Right cardiac atrium (tissue), 5 donors: ENCODE results near the gene CCDC91. TPM values are rescaled to one million over a fixed set of nuclear protein-coding genes. Genes with fewer than 3 reads are reported as not detected.

ENCODE experiments used
- ATAC-seq, 2 donors: fragments of 200-7000 bp; cut with Tn5 transposase; one replicate each; pipeline versions ENCODE4 v1.8.0 to v1.9.1; 2020; ENCODE audit warnings: moderate library complexity in 2 of 2, mild to moderate bottlenecking in 1 of 2
- DNase-seq, 3 donors: peaks; one replicate each; pipeline ENCODE4 v3.0.0-alpha.2; 2020
- H3K27ac ChIP-seq: one replicate; pipeline ENCODE4 v1.5.1; 2013; ENCODE audit warnings: mild to moderate bottlenecking, low read length, control low read depth, moderate library complexity
- H3K27me3 ChIP-seq: one replicate; pipeline ENCODE4 v1.6.1; 2013; ENCODE audit not compliant: control insufficient read depth, insufficient read depth
- H3K4me1 ChIP-seq: one replicate; pipeline ENCODE4 v1.6.1; 2013; ENCODE audit warnings: low read length; ENCODE audit not compliant: control insufficient read depth, insufficient read depth
- H3K4me3 ChIP-seq: one replicate; pipeline ENCODE4 v1.5.1; 2013; ENCODE audit warnings: low read length, control low read depth
- H3K9me3 ChIP-seq: one replicate; pipeline ENCODE4 v1.6.1; 2013; ENCODE audit warnings: low read length; ENCODE audit not compliant: control insufficient read depth
- WGBS: extraction: QIAGEN DNeasy Blood & Tissue Kit; methylation state at CpG from one replicate; pipeline ENCODE4 v1.1.7; 2013; 5-methylcytosine and 5-hydroxymethylcytosine counted together
- intact Hi-C, 4 donors: fragments of 100-400 bp; cut with DNase I; formaldehyde crosslinking; loops; one replicate each; pipeline versions ENCODE4 v1.11.0 to v1.14.0; 2022 to 2023
- polyA plus RNA-seq: library from polyadenylated mRNA; stranded (reverse); fragments of 200-250 nt; gene quantifications from one replicate; pipeline ENCODE4 v1.2.3, GENCODE V29; 2013
- total RNA-seq, 4 donors: library from RNA; stranded (reverse); fragmentation: NEBNext Ultra II Directional; extraction: Animal tissue kit (Norgen Biotek cat#: 25700); gene quantifications; one replicate each; pipeline ENCODE4 v1.2.1, GENCODE V29; 2021
- donor health status: healthy with polysubstance abuse.
- donor health status: DM: no; HTN: yes; CAD: no.
- donor health status: DM: no; HTN: no; CAD: no.
- donor health status: DM: no; HTN: yes; CAD: no; lungs with severe emphysema.
- donor health status: DM: yes; HTN: yes; CAD: no.

Gene CCDC91
- total and polyA plus RNA-seq, 5 donors = 26.8 to 50.3 (median 45.4) TPM

GRCh38 chr12:28425526-28425925 is 235.3 kb downstream of the CCDC91 start:
- no peaks in the 10 kb centered on the region for H3K4me1 ChIP-seq
- no peak overlapping the region for H3K27ac ChIP-seq
- H3K27me3 ChIP-seq = no peaks in the 10 kb centered on the region
- no peak overlapping the region for H3K4me3 ChIP-seq
- H3K9me3 ChIP-seq = no peaks in the 10 kb centered on the region
- ATAC-seq (no peak), DNase-seq (no peak)
- intact Hi-C loops = no loop called here

GRCh38 chr12:28427046-28427445 is 236.8 kb downstream of the CCDC91 start:
- H3K4me1 ChIP-seq = no peaks in the 10 kb centered on the region
- no peaks in the 10 kb centered on the region for H3K27me3 ChIP-seq
- H3K9me3 ChIP-seq = no peaks in the 10 kb centered on the region
- no peak for DNase-seq
- intact Hi-C loops = no loop called here
- ATAC-seq = no peak
- H3K27ac ChIP-seq = no peak overlapping the region
- 88% methylated on average over 3 of the region's 3 CpGs for WGBS
- no peak overlapping the region for H3K4me3 ChIP-seq

- intact Hi-C loops = no loop called here
- 93% methylated on average over 3 of the region's 3 CpGs for WGBS
- ATAC-seq (no peak), DNase-seq (no peak)
- Histone ChIP-seq H3K27ac (no peak overlapping the region), H3K9me3 (no peaks in the 10 kb centered on the region), H3K4me3 (no peak overlapping the region), H3K27me3 (no peaks in the 10 kb centered on the region), H3K4me1 (no peaks in the 10 kb centered on the region)
These were observed 249.9 kb downstream of the CCDC91 start for GRCh38 chr12:28440081-28440608.

GRCh38 chr12:28442101-28442500 is 251.8 kb downstream of the CCDC91 start:
- 89% methylated on average over 4 of the region's 4 CpGs for WGBS
- Histone ChIP-seq H3K4me1 (no peaks in the 10 kb centered on the region), H3K27me3 (no peaks in the 10 kb centered on the region), H3K4me3 (no peak overlapping the region), H3K9me3 (no peaks in the 10 kb centered on the region), H3K27ac (no peak overlapping the region)
- ATAC-seq = no peak
- DNase-seq = no peak
- intact Hi-C loops = no loop called here

GRCh38 chr12:28443337-28443736 is 253.1 kb downstream of the CCDC91 start:
- no peak for DNase-seq
- no peak for ATAC-seq
- H3K27me3 ChIP-seq = no peaks in the 10 kb centered on the region
- H3K9me3 ChIP-seq = no peaks in the 10 kb centered on the region
- no peaks in the 10 kb centered on the region for H3K4me1 ChIP-seq
- intact Hi-C loops = no loop called here
- H3K27ac ChIP-seq = no peak overlapping the region
- H3K4me3 ChIP-seq = no peak overlapping the region

DNA sequence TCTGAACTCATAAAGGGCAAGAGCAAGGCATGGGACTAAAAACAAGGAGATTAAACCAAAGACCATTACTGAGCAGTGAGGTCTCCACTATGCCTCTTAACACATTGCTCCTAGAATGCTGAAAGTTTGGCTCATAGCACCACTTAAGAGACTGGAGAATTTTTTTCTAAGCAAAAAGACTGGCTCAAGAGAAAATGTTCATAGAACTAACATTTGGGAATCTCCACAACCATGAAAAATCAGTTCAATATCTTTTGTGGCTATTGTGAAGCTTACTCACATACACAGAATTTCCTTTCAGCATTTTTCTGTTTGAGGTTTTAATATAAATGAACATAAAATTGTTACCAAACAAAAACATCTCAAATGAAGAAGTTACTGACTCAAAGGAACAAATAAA is 255.8 kb downstream of the CCDC91 start:
- intact Hi-C loops = no loop called here
- H3K4me3 ChIP-seq = no peak overlapping the region
- DNase-seq (no peak), ATAC-seq (no peak)
- no peaks in the 10 kb centered on the region for H3K27me3 ChIP-seq
- H3K27ac ChIP-seq = no peak overlapping the region
- no peaks in the 10 kb centered on the region for H3K9me3 ChIP-seq
- no peaks in the 10 kb centered on the region for H3K4me1 ChIP-seq

- WGBS = 94% methylated on average over 4 of the region's 4 CpGs
- no peak overlapping the region for H3K4me3 ChIP-seq
- DNase-seq (no peak), ATAC-seq (no peak)
- H3K27ac ChIP-seq = no peak overlapping the region
- no peaks in the 10 kb centered on the region for H3K9me3 ChIP-seq
- intact Hi-C loops = no loop called here
- peaks cover 1% of the 10 kb centered on the region for H3K4me1 ChIP-seq
- no peaks in the 10 kb centered on the region for H3K27me3 ChIP-seq
These were observed 263.4 kb downstream of the CCDC91 start for GRCh38 chr12:28453686-28454085.

DNA sequence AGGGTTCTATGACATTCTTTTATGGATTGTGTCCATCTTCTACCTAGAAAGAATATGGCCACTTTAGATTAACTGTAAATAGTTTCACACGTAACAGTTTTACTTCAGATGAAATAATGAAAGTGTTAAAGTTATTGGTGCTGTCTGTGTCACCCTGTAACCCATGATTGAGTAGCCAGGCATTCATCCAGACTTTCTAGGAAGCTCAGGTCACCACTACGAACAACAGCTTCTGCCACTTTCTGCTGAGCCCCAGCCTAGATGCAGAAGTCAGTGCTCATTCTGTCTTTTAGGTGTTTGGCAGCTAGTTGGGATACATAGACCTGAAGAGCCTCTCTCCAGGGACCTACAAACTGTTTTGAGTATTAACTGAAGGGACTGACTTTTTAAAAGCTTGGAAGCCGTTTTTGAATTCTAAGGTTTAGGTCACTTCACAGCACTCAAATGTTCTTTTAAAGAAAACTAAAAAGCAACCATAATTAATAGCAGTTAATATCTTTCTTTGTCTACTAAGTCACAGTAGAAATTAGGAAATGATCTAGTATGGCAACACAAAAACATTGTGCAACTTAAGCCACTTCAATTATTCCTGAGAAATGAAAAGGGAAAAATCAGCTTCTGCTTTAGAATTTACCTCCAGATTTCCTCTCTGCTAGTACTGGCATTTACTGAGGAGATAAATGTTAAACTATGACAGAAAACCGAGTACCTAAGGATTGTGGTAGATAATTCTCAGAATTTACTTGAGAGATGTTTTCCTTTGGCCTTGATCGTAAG is 266.9 kb downstream of the CCDC91 start:
- peaks cover 1% of the 10 kb centered on the region for H3K4me1 ChIP-seq
- ATAC-seq = no peak
- intact Hi-C loops = no loop called here
- DNase-seq = no peak
- 61% methylated on average over 5 of the region's 5 CpGs for WGBS
- H3K27me3 ChIP-seq = no peaks in the 10 kb centered on the region
- H3K9me3 ChIP-seq = no peaks in the 10 kb centered on the region
- no peak overlapping the region for H3K4me3 ChIP-seq
- no peak overlapping the region for H3K27ac ChIP-seq

DNA sequence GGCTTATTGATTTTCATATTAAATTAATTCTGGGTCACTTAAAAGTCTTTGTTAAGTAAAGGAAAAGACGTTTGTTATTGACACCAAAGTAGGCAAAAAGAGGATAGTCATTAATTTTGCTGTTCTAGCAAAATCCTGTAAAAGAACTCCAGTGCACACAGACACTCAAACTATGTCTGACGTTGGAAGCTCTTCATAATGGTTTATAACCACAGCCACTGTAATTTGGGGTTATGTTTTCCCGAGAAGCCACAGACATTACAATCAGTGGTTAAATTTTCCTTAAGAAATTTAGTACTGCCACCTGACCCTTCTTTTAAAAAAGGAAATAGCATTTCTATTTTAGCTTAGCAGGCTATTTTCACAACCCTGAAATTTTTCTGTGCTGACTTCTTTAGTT is 267.5 kb downstream of the CCDC91 start:
- ATAC-seq (no peak), DNase-seq (no peak)
- Histone ChIP-seq H3K27me3 (no peaks in the 10 kb centered on the region), H3K9me3 (no peaks in the 10 kb centered on the region), H3K27ac (no peak overlapping the region), H3K4me3 (no peak overlapping the region), H3K4me1 (peaks cover 1% of the 10 kb centered on the region)
- intact Hi-C loops = no loop called here
- 75% methylated on average over 3 of the region's 3 CpGs for WGBS

DNA sequence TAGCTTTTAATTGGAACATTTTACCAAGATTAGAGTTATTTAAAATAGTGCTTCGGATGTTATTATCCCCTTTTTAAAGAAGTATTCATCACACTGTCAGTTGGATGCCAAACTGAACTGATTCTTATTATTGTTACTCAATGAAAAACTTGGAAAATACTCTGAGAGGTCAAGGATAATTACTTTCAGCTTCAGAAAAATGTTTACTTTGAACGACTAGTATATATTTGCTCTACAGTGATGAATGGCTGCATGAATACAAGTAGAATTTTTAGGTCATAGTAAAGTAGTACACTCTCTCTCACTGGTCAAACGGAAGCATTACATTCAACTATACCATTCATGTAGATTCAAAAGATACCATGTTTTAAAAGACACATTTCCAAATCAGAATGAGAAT is 269.2 kb downstream of the CCDC91 start:
- 80% methylated on average over 3 of the region's 3 CpGs for WGBS
- DNase-seq (no peak), ATAC-seq (no peak)
- Histone ChIP-seq H3K4me3 (no peak overlapping the region), H3K27ac (no peak overlapping the region), H3K4me1 (peaks cover 1% of the 10 kb centered on the region), H3K9me3 (no peaks in the 10 kb centered on the region), H3K27me3 (no peaks in the 10 kb centered on the region)
- intact Hi-C loops = no loop called here

DNA sequence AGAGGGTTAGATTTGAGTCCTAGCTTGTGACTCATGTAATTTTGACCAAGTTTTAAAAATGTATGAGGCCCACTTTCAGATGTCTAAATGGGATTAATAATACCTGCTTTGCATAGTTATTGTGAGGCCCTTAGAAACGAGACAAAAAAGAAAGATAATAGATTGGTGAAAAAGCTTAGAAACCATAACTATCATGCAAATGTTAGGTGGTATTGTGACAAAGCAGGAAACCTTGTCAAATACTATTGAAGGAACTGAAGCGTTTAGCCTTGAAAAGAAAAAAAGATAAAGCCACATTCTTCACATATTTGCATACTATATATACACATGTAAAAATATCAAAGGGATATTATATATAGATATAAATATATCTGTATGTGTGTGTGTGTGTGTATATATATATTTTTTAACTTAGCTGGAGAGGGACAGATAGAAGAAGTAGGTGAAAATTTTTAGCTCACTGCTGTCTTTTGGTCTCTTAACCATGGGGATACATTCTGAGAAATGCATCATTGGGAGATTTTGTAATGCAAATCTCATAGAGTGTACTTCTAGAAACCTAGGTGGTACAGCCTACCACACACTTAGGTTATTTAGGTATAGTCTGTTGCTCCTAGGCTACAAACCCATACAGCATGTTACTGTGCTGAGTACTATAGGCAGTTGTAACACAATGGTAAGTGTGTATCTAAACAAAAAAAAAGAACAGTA is 270.3 kb downstream of the CCDC91 start:
- intact Hi-C loops = no loop called here
- 74% methylated on average over 2 of the region's 2 CpGs for WGBS
- no peak for DNase-seq

More for the DNA sequence above, 270.3 kb downstream of the CCDC91 start:
- Histone ChIP-seq H3K9me3 (no peaks in the 10 kb centered on the region), H3K27me3 (no peaks in the 10 kb centered on the region), H3K4me1 (peaks cover 1% of the 10 kb centered on the region), H3K27ac (no peak overlapping the region), H3K4me3 (no peak overlapping the region)
- no peak for ATAC-seq
